CD4-positive, alpha-beta T cell treated with Interleukin-17A for 1 hour (primary cell): ENCODE data around the gene CFAP46.
"Not testable (repeated sequence)": the region's sequence is repeated elsewhere in the genome, so short reads cannot be mapped to it uniquely, and the experiment has no call there.

Experiments used
- DNase-seq: peaks from one replicate; pipeline ENCODE4 v3.0.0-alpha.2; 2020

The CFAP46 gene

DNA sequence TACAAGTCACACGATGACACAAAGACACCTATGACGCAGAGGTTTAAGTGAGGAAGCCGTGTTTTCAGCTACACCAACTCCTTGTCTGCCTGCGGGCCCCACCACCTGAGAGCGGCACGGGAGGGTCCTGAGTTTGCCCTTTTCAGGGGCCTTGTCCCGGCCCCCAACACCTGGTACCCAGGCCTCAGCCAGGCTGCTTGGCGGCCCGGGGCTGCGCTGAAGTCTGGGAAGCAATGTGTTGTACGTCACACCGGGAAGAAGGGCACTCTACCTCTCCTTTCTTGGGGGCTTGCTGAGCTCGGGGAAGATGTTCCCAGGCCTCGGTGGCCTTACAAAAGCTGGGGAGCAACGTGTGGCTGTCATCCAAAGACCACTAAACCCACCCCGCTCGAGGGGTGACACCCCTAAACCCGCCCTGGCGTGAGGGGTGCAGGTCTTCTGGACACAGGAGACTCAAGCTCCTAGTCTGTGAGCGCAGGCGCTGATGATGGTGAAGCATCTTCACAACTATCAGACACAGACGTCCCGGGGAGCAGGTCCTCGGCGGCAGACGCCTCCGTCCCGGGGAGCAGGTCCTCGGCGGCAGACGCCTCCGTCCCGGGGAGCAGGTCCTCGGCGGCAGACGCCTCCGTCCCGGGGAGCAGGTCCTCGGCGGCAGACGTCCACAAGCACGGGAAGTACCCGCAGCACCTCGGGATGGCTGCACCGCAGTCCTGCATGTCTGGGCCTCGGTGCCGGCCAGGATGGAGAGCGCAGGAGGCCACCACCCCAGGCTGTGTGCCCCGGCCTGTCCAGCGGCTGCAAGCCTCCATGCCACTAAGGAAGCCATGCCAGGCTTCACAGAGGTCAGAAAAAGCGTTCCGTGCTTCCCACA lies 15.4 kb downstream of the CFAP46 start:
- no peak for DNase-seq

DNA sequence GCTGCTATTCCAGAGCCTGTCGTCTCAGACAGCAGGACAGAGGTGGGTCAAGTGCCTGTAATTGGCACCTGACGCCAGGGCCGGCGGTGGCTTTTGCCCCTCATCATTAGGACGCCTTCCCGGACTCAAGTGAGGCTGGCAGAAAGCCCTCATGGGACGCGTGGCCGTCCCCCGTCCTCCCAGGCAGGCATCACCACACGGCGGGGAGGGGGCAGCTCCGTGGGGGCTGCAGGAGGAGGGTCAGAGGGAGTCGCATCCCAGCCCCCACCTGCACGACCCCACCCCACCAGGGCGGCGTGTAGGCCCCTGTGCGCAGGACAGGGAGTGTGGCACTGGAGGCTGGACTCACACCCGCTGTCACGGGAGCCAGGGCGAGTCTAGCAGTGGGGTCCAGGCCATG lies 16.3 kb downstream of the CFAP46 start:
- no peak for DNase-seq

DNA sequence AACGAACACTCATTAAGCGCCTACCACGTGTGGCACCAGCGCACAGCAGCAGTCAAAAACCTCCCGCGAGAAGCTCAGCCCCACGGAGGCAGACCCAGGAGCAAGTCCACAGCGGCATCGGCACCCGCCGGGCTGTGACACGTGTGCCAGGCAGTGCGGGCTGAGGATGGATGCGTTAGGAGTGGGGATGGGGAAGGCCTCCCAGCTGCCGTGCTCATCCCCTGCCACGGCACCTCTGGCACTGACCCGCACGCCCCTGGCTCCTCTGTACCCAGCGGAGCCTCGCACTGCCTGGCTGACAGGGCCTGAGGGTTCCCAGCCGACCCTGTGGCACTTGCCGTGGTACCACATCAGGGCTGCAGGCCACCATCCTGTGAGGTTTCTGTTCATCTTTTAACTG lies 16.8 kb downstream of the CFAP46 start:
- no peak for DNase-seq

DNA sequence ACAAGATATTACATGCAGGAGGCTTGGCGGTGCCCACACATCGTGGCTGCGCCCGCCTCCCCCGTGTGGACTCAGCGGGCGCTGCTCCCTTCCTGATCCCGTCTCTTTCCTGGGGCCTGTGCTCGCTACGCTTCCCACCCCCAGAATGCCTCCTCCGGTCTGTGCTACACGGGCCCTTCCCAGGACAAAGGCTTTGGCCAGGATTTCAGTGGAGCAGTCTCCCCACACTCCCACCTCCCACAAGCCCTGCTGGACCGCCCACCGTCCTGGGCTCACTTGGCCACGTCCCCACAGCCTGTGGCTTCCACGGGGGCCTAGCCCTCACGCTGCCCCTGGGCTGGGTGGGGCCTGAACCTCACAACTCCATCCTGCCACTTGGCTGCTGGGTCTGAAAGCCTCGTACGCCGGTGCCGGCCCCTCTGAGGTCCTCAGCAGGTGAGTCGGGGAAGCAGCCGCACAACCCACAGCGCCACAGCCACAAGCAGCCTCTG lies 17.3 kb downstream of the CFAP46 start:
- DNase-seq = no peak

DNA sequence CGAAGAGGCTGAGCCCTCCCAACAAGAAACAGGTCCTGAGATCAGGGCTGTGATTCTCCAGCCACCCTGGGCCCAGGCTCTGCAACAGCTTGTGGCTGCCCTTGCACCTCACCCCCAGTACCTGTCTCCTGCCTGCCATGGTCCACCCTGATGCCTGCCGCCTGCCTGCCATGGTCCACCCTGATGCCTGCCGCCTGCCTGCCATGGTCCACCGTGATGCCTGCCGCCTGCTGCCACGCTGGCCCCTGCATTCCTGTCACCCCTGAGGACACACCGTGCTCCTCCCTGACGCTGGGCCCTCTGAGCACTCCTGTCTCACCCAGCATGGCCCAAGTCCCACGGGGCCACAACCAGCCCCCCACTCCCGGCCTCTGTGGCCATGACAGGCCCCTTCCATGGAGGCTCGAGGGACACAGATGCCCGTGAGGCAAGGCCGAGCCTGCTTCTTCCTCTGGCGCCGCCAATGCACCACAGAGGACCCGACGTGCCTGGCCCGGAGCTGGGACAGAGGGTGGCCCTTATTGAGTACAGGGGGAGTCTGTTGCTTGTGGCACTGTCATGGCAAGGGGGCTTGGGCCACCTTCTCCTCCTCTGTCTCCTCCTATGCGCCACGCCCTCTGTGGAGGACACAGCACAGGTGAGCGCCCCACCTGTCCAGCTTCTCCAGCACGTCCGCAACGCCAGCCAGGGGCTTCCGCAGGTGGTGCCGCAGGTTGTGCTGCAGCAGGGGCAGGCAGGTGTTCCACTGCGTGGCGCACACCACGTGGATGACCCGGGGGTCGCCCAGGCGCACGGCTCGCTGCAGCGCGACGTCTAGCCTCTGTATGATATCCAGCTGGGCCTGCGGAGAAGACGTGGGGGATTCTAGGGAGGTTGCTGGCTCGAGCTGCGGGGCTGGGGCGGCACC lies 18.1 kb downstream of the CFAP46 start:
- no peak for DNase-seq

DNA sequence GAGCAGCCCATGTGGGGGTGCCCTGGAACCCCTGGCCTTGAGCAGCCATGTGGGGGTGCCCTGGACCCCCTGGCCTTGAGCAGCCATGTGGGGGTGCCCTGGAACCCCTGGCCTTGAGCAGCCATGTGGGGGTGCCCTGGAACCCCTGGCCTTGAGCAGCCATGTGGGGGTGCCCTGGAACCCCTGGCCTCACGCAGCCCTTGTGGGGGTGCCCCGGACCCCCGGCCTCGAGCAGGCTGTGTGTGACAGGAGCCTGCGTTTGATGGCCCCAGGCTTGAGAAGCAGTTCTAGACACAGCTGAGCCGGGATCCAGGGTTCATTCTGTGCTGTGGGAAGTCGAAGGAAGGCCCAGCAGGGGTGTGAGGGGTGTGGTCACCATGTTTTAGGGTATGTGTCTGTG lies 19.0 kb downstream of the CFAP46 start:
- not testable (repeated sequence) for DNase-seq

DNA sequence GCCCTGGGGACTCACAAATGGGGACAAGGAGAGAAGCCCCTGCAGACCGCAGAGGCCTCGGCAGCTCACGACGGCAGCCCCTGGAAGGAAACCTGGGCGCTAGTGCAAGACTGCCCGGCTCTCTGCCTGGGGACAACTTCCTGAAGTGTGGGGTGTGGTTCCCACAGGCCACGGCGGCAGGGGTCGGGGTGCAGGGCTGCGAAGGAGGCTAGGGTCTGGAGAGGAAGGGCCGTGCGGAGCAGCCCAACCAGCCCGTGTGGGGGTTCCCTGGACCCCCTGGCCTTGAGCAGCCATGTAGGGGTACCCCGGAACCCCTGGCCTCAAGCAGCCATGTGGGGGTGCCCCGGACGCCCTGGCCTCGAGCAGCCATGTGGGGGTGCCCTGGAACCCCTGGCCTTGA lies 19.5 kb downstream of the CFAP46 start:
- DNase-seq = no peak

DNA sequence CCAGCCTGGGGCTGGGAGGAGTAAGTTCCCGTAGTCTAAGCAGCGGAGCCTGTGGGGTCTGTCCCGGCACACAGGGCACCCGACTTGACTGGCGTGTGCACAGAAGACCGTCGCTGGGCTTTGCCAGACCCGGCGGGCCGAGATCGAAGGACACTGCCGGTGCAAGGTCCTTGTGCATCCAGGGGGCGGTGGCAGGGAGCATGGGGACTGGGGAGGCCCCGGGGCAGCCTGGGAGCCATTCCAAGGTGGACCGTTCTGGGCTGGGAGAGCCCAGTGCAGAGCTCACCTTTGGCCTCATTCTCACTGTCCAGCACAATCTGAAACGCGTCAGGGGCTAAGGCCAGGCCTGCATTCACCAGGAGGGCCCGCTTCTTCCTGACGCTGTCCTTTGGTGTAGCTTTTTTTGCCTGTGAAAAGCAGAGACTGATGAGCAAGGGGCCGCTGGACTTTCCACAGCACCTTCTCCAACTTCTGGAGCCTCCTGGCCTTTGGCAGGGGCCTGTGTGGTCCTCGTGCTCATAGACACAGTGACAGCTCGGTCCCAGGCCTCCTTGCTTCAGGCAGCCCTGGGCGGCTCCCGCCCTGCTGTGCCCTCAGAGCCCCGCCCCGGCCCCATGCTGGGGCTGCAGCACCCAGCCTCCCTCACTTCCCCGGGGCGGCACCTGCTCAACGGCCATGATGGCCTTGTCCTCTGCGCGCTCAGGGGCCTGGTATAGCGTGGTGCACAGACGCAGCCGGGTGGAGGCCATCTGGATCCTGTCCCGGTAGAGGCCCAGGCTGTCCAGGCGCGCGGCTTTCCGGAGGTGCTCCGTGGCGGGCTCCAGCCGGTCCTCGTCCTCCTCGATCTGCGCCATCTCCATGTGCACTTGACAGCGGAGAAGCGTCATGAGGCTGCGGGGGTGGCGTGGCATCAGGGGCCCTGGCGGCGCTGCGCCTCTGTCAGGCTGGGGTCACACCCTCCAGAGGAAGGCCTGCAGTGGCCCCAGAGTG lies 20.3 kb downstream of the CFAP46 start:
- no peak for DNase-seq

DNA sequence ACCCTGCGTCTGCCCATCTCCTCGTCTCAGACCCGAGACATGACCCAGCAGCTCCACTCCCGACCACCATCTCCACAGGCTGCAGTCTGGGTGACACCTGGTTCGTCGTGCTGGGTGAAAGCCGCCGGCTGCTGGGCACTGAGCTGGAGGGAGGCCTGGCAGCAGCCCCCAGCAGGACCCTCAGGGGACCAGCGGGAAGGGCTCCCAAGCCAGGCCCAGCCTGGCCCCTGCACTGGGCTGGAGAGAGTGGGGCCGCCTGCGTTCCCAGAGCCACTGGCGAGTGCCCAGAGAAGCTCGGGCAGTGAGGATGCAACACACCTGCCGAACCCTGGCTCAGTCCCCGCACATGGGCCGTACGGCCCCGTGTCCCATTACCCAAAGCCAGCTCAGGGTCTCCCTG lies 21.3 kb downstream of the CFAP46 start:
- DNase-seq = no peak

DNA sequence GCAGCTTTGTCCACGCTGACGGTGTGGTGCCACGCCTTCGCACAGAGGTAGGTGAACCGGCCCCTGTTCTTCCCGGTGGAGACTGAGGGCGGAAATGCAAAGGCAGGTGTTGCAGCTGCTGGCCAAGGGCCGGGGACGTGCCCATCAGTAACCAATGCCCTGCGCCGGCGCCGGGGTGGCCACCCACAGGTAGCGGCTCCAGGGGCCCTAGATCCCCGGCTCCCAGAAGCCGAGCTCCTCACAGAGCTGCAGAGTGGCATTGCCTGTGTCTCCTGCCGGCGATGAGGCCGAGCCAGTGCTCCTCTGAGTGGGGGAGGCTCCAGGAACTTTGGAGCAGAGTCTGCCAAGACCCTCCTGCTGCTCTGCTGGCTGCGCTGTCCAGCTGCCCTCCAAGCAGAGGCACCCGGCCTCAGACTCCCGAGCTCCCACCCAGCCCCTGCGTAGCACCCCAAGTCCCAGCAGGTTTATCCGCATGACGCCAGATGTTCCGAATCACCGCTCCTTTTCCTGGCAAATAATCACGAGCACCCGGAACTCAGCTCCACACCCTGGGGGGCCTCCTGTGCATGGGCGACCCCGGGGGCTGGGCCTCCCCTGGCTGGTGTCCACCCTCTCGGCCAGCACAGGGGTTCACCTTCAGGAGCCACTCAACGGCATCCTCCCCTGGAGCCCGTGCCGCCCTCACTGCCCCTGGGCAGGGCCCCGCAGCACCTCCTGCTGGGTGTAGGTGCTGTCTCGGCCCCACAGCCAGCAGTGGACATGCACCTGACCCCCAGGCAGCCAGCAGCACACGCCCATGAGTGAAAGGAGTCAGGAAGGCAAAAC lies 22.1 kb downstream of the CFAP46 start:
- no peak for DNase-seq

DNA sequence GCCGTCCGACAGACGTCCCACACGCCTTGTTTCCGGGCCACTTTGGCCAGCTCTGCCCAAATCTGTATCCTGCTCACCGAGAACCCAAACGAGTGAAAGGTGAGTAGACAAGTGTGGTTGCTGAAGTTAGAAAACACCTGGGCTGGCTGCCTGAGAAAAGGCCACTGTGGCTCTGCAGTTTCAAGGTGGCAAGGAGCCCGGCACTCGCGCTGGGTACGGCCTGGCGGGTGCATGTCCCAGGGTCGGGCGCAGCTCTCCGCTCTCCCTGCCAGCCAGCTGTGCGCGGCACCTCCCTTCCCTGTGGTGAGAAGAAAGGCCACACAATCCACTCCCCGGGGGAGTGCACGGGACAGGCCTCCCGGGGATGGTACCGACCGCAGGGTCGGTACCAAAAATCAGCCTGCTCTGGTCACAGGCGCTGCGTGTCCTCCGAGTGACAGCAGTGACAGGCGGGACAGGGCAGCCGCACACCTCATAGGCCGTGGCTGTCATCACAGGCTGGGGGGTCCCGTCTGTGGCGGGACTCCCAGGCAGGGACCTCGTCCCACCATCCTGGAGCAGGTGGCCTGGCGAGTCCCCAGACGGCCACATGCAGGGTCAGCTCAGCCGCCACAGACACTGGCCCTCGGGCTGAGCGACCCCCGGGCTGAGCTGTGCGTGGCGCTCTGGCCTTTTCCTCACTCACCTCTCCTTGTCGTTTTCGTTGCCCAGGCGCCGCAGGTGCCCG lies 22.8 kb downstream of the CFAP46 start:
- DNase-seq = no peak

DNA sequence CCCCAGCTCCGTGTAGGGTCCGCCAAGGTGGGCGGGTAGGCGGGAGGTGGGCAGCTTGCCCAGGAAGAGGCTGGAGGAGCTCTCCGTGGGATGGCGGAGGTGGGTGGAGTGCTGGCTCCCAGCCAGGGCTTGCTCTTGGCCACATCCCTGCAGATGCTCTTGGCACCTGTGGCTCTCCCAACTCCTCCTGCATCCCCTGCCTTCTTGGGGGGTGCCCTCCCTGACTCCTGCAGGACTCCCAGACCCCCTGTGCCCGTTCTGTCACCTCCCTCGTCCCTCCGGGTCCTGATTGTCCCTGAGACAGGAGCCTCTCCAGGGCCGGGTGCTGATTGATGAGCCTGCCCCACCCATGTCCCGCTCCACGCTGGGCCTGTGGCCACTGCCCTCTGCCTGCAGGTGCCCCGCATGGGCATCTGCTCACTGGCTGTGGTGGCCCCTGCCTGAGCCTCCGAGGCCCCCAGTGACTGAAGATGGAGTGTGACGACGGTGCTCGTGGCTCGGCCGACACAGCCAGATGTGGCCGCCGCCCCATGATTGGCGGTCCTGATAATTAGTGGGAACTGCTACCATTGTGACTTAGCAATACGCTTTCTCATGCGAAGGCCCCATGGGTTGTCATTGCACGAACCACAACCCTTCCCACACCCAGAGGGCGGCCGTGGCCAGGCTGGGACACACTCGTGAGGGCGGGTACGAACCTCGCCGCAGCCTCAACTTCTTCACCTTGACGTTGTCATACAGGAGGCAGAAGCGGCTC lies 23.6 kb downstream of the CFAP46 start:
- no peak for DNase-seq

DNA sequence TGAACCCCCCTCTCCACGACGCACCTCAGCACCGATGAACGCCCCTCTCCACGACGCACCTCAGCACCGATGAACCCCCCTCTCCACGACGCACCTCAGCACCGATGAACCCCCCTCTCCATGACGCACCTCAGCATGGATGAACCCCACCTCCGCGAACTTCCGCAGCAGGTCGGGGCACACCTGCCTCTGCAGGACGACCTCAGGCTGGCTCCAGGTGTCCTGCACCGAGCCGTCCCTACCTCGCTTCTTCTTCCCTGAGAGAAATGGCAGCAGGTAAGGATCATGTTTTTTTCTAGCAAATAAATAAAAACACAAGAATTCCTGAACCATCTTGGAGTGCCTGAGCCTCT lies 24.1 kb downstream of the CFAP46 start:
- DNase-seq = no peak

DNA sequence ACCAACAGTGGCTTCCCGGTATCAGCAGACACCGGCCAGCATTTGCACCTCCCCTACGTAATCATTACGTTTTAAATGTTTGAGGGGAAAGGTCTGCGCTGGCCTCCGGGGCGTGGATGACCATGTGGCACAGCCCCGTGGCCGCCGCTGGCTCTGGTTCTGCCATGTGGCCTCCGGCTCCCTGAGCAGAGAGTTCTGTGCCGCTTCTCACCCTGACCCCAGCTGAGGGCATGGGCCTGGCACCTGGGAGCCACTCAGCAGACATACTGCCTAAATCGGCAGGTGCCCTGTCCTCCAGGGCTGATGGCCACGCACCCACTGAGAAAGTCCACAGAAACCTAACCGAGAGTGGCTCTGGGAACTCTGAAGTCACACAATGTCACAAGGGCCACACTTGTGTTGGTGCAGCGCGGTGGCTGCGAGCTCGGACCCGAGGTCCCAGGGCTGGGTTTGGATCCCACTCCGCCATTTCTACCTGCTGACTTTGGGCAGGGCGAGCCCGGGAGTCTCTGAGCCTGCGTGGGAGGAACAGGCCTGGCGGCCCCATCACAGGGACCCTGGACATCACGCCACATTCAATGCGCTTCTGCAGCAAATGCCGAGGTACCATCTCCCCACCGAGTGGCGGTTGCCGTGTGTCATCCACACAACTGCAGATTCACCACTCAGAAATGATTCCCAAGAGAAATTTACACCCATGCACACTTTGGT lies 25.3 kb downstream of the CFAP46 start:
- no peak for DNase-seq

DNA sequence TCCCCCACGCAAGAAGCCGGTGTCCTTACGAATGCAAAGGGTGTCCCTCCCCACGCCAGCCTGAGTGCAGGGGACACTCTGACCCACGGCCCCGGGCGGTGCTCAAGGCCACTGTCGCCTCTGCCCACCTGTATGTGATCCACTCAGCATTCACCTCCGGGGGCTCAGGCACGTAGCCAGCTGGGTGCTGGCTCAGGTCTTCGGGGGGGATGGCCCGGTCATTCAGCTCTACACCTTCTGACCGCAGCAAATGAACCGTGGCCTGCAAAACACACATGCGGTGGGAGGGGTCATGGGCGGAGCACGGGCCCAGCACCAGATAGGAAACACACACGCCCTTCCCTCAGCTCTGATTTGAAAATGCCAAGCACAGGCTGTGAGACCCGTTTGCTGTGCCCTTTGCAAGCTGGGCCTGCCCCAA lies 25.9 kb downstream of the CFAP46 start:
- DNase-seq = no peak

DNA sequence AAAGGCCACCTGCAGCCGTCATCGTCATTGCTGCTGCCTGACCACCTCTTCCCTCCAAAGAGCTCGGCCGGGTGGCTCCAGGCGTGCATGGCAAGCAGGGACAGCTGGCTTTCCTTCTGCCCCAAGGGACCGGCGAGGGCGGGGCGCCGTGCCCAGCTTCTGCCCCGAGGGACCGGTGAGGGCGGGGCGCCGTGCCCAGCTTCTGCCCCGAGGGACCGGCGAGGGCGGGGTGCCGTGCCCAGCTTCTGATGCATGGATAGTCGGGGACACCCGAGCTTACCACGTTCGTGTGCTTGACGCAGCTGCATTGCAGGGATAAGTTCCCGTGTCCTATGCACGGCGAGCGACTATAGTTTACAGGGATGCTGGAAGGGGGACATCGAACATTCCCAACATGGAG lies 27.0 kb downstream of the CFAP46 start:
- no peak for DNase-seq

DNA sequence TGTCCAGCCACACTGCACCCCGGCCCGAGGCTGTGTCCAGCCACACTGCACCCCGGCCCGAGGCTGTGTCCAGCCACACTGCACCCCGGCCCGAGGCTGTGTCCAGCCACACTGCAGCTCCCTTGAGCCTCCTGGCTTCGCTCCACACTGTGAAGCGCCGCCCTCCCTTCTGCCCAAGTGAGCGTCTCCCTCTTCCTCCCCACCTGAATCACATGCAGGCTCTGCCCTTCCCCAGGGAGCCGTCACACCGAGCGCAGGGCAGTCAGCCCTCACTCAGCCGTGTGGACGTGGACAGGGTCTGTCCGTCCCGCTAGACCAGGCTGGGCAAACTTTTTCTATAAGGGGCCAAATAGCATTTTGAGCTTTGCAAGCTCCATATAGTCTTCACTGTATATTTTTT lies 27.6 kb downstream of the CFAP46 start:
- DNase-seq = no peak

DNA sequence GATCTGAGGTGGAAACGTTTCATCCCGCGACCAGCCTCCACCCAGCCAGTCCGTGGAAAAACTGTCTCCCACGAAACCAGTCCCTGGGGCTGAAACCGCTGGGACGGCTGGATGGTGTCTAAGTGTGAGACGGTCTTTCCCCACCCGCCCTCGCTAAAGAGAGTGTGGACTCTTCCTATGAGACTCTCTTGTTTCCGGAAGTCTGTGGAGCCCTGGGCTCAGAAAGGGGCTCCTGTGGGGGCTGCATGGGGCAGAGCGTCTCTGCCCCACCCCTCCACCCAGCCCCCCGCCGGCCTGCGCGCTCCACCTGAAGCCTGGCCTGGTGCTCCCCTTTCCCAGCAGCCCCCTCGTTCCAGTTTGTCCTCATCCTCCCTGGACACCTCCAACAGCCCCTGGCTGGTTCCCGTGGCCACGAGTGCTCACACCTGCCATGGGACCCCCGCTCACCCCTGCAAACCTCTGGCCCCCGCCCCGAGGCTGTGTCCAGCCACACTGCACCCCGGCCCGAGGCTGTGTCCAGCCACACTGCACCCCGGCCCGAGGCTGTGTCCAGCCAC lies 28.7 kb downstream of the CFAP46 start:
- DNase-seq = no peak
